CD4-positive, alpha-beta T cell treated with Interleukin-15 for 1 hour (primary cell): ENCODE data around the gene OPA3.
"Not testable (repeated sequence)": the region's sequence is repeated elsewhere in the genome, so short reads cannot be mapped to it uniquely, and the experiment has no call there.

Experiments
- DNase-seq: peaks from one replicate; pipeline ENCODE4 v3.0.0-alpha.2; 2020

The OPA3 gene

GRCh38 chr19:45517641-45518468 is 66.7 kb downstream of the OPA3 start:
- no peak for DNase-seq

- DNase-seq: no peak
Observed at GRCh38 chr19:45517238-45517637, 67.4 kb downstream of the OPA3 start.

- DNase-seq: peak; percentile 35
Observed at GRCh38 chr19:45515807-45516401, 68.7 kb downstream of the OPA3 start.

- peak; percentile 83 for DNase-seq
Observed at GRCh38 chr19:45515081-45515624, 69.4 kb downstream of the OPA3 start.

- DNase-seq: no peak
Observed at GRCh38 chr19:45514376-45515051, 70.1 kb downstream of the OPA3 start.

GRCh38 chr19:45512881-45513483 is 71.6 kb downstream of the OPA3 start:
- no peak for DNase-seq

GRCh38 chr19:45511074-45511473 is 73.5 kb downstream of the OPA3 start:
- no peak for DNase-seq

- DNase-seq: not testable (repeated sequence)
Observed at GRCh38 chr19:45510352-45510751, 74.2 kb downstream of the OPA3 start.

- DNase-seq: no peak
Observed at GRCh38 chr19:45509692-45510015, 74.9 kb downstream of the OPA3 start.

GRCh38 chr19:45508861-45509691 is 75.5 kb downstream of the OPA3 start:
- peak; percentile 65 for DNase-seq

- peak; percentile 53 for DNase-seq
Observed at GRCh38 chr19:45508417-45508860, 76.2 kb downstream of the OPA3 start.

GRCh38 chr19:45507872-45508416 is 76.7 kb downstream of the OPA3 start:
- no peak for DNase-seq

GRCh38 chr19:45506989-45507871 is 77.4 kb downstream of the OPA3 start, which contains the start of gene VASP:
Gene VASP (plus strand): TSS chr19:45507479. CDS start chr19:45507772, 293 bp downstream.
- DNase-seq: peak; percentile 91

- DNase-seq: peak; percentile 95
Observed at GRCh38 chr19:45506246-45506988, 78.2 kb downstream of the OPA3 start.

- no peak for DNase-seq
Observed at GRCh38 chr19:45505996-45506245, 78.7 kb downstream of the OPA3 start.

- DNase-seq: no peak
Observed at GRCh38 chr19:45505151-45505995, 79.2 kb downstream of the OPA3 start.

GRCh38 chr19:45503909-45504308 is 80.7 kb downstream of the OPA3 start:
- DNase-seq: no peak

GRCh38 chr19:45502111-45502510 is 82.5 kb downstream of the OPA3 start:
- DNase-seq: no peak

- no peak for DNase-seq
Observed at GRCh38 chr19:45501730-45502014, 82.9 kb downstream of the OPA3 start.
